GM19455 (cell line): Measurements from ENCODE around the gene ZMPSTE24.
"Not testable (repeated sequence)": the region's sequence is repeated elsewhere in the genome, so short reads cannot be mapped to it uniquely, and the experiment has no call there.

ENCODE experiments used
- ATAC-seq: cut with Tn5 transposase; IDR thresholded peaks from one replicate; pipeline ENCODE4 v1.9.1; 2021; ENCODE audit not compliant: unreplicated experiment

Gene ZMPSTE24

GRCh38 chr1:40257688-40258444, at the start of gene ZMPSTE24:
Gene ZMPSTE24, plus strand, starts transcription at chr1:40258236. Its CDS starts 36 bp downstream, at chr1:40258272.
- peak; percentile 91 for ATAC-seq

GRCh38 chr1:40210511-40211204, 47.4 kb upstream of the ZMPSTE24 start:
- no peak for ATAC-seq

- no peak for ATAC-seq
Measured at GRCh38 chr1:40218333-40218732, 39.7 kb upstream of the ZMPSTE24 start.

- ATAC-seq: not testable (repeated sequence)
Measured at GRCh38 chr1:40221471-40221905, 36.5 kb upstream of the ZMPSTE24 start.

- ATAC-seq: no peak
Measured at GRCh38 chr1:40221977-40222772, 35.9 kb upstream of the ZMPSTE24 start.

GRCh38 chr1:40224040-40224439, 34.0 kb upstream of the ZMPSTE24 start:
- no peak for ATAC-seq

- no peak for ATAC-seq
Measured at GRCh38 chr1:40226192-40226591, 31.8 kb upstream of the ZMPSTE24 start.

- ATAC-seq: peak; percentile 89
Measured at GRCh38 chr1:40232444-40232843, 25.6 kb upstream of the ZMPSTE24 start.

- ATAC-seq: no peak
Measured at GRCh38 chr1:40239626-40240025, 18.4 kb upstream of the ZMPSTE24 start.

GRCh38 chr1:40240390-40240789, 17.6 kb upstream of the ZMPSTE24 start:
- no peak for ATAC-seq

GRCh38 chr1:40241362-40241761, 16.7 kb upstream of the ZMPSTE24 start:
- no peak for ATAC-seq

- ATAC-seq: no peak
Measured at GRCh38 chr1:40243351-40243750, 14.7 kb upstream of the ZMPSTE24 start.

- no peak for ATAC-seq
Measured at GRCh38 chr1:40244138-40244744, 13.8 kb upstream of the ZMPSTE24 start.

GRCh38 chr1:40245686-40246085, 12.3 kb upstream of the ZMPSTE24 start:
- no peak for ATAC-seq

- ATAC-seq: no peak
Measured at GRCh38 chr1:40247655-40248054, 10.4 kb upstream of the ZMPSTE24 start, which contains the start of gene TMCO2. Gene TMCO2, plus strand, starts transcription at chr1:40247937. Its CDS starts 57 bp downstream, at chr1:40247994.

- ATAC-seq: no peak
Measured at GRCh38 chr1:40248412-40248811, 9.6 kb upstream of the ZMPSTE24 start.

GRCh38 chr1:40251456-40251855, 6.6 kb upstream of the ZMPSTE24 start:
- ATAC-seq: no peak

GRCh38 chr1:40252601-40253000, 5.4 kb upstream of the ZMPSTE24 start:
- ATAC-seq: no peak

GRCh38 chr1:40255231-40255630, 2.8 kb upstream of the ZMPSTE24 start:
- no peak for ATAC-seq

GRCh38 chr1:40256401-40257084, 1.5 kb upstream of the ZMPSTE24 start:
- ATAC-seq: no peak
